HepG2 (cell line): Measurements from ENCODE around the gene PSAPL1. TPM values are rescaled to one million over a fixed set of nuclear protein-coding genes. Genes with fewer than 3 reads are reported as not detected.

Experiments
- ATAC-seq: fragments of 200-7000 bp; cut with Tn5 transposase; 3 replicates; pipeline ENCODE4 v1.9.1; 2020; ENCODE audit warnings: mild to moderate bottlenecking, moderate library complexity
- BruUV-seq: library from RNA; stranded (reverse); fragments of 400-500 nt; replicated peaks from 2 replicates; lab custom pipeline; 2021; lab: Mats Ljungman, UMichigan
- CTCF ChIA-PET: fragments of 300-600 bp; formaldehyde crosslinking; extraction: SDS; loops from one replicate; lab custom pipeline; 2021; ENCODE audit warnings: low total read pairs, inconsistent platforms, low intra/inter-chr PET ratio; lab: Yijun Ruan, JAX
- POLR2A ChIA-PET: fragments of 350-600 bp; sonication (Branson Sonifier 250); formaldehyde crosslinking; loops from one replicate; lab custom pipeline; 2020; ENCODE audit warnings: antibody characterized with exemption, inconsistent platforms; lab: Yijun Ruan, JAX
- DNase-seq: peaks from one replicate; pipeline ENCODE4 v3.0.0-alpha.2; 2015; ENCODE audit warnings: low spot score
- FAIRE-seq: peaks from 3 replicates; lab custom pipeline; 2011; peaks lifted over from hg19 to GRCh38; lab: Jason Lieb, UNC
- H2AFZ ChIP-seq: one replicate; pipeline ENCODE4 v1.6.1; 2011; ENCODE audit warnings: low read length, inconsistent platforms
- H3K27ac ChIP-seq: fragments of 300-600 bp; 3 replicates; pipeline ENCODE4 v1.8.0; 2011; ENCODE audit warnings: mixed run types, mild to moderate bottlenecking, mixed read lengths, low read length, inconsistent platforms; ENCODE audit not compliant: insufficient read depth; ENCODE audit errors: extremely low read length
- H3K27me3 ChIP-seq, 2 experiments: fragments of 200-600 bp in 1 of 2; 2 replicates in 1 of 2; 3 replicates in 1 of 2; pipeline versions ENCODE4 v1.6.0 to v1.8.0; 2011; ENCODE audit warnings: low read length in 2 of 2, mild to moderate bottlenecking in 2 of 2, moderate library complexity in 2 of 2, inconsistent platforms in 1 of 2; ENCODE audit not compliant: insufficient read depth in 2 of 2, control insufficient read depth in 1 of 2
- H3K36me3 ChIP-seq, 2 experiments: fragments of 200-600 bp in 1 of 2; replicated peaks in 1 of 2; 2 replicates in 1 of 2; 3 replicates in 1 of 2; pipeline versions ENCODE4 v1.5.1 to v1.8.0; 2011; ENCODE audit warnings: low read length in 2 of 2, inconsistent platforms in 1 of 2; ENCODE audit not compliant: insufficient read depth in 2 of 2, control insufficient read depth in 1 of 2
- H3K4me1 ChIP-seq: 2 replicates; pipeline ENCODE4 v1.5.1; 2012; ENCODE audit warnings: low read length, inconsistent platforms; ENCODE audit not compliant: insufficient read depth
- H3K4me2 ChIP-seq: 2 replicates; pipeline ENCODE4 v1.6.0; 2011; ENCODE audit warnings: low read depth, low read length, inconsistent platforms
- H3K4me3 ChIP-seq, 3 experiments: fragments of 200-600 bp in 1 of 3; sonication (generic), shearing (Covaris generic) in 1 of 3; replicated peaks in 1 of 3; 2 replicates each; pipeline ENCODE4 v1.5.1; 2011 to 2016; ENCODE audit warnings: low read length in 3 of 3, inconsistent platforms in 2 of 3, low read depth in 2 of 3, mild to moderate bottlenecking in 2 of 3, control low read depth in 1 of 3, mixed read lengths in 1 of 3; ENCODE audit not compliant: insufficient read depth in 1 of 3
- H3K79me2 ChIP-seq: one replicate; pipeline ENCODE4 v1.6.1; 2011; ENCODE audit warnings: low read length, inconsistent platforms; ENCODE audit not compliant: insufficient read depth
- H3K9ac ChIP-seq: 2 replicates; pipeline ENCODE4 v1.6.0; 2011; ENCODE audit warnings: mild to moderate bottlenecking, low read depth, low read length, inconsistent platforms; ENCODE audit not compliant: insufficient read depth
- H3K9me3 ChIP-seq: 2 replicates; pipeline ENCODE4 v1.5.1; 2012; ENCODE audit warnings: mild to moderate bottlenecking, low read length
- H4K20me1 ChIP-seq: 2 replicates; pipeline ENCODE4 v1.6.0; 2011; ENCODE audit warnings: inconsistent platforms, mild to moderate bottlenecking, low read length, moderate library complexity; ENCODE audit not compliant: insufficient read depth
- ADNP ChIP-seq: sonication (generic); formaldehyde crosslinking; IDR thresholded peaks from 2 replicates; pipeline ENCODE4 v1.4.0; 2020; ENCODE audit warnings: missing genetic modification reagents
- ELF4 ChIP-seq: sonication (generic); formaldehyde crosslinking; IDR thresholded peaks from 2 replicates; pipeline ENCODE4 v1.5.0; 2020; ENCODE audit warnings: missing genetic modification reagents, mild to moderate bottlenecking, moderate library complexity, borderline replicate concordance
- GPN1 ChIP-seq: sonication (generic); formaldehyde crosslinking; IDR thresholded peaks from 2 replicates; pipeline ENCODE4 v1.5.1; 2020; ENCODE audit warnings: missing genetic modification reagents, borderline replicate concordance
- JUND ChIP-seq: sonication (generic); formaldehyde crosslinking; IDR thresholded peaks from 2 replicates; pipeline ENCODE4 v1.8.0; 2022; ENCODE audit warnings: mild to moderate bottlenecking, missing genetic modification reagents
- MAFF ChIP-seq: IDR thresholded peaks from 2 replicates; pipeline ENCODE4 v1.6.1; 2011; ENCODE audit warnings: low read depth, low read length, improper control_type of control experiment
- MEF2D ChIP-seq: sonication (generic); formaldehyde crosslinking; IDR thresholded peaks from 2 replicates; pipeline ENCODE4 v1.5.1; 2020; ENCODE audit warnings: mild to moderate bottlenecking, missing genetic modification reagents
- SIN3A ChIP-seq: IDR thresholded peaks from 2 replicates; pipeline ENCODE4 v1.6.1; 2011; ENCODE audit warnings: low read depth, mild to moderate bottlenecking, control low read depth, low read length, borderline replicate concordance
- SMAD1 ChIP-seq: sonication (generic); formaldehyde crosslinking; IDR thresholded peaks from 2 replicates; pipeline ENCODE4 v1.4.0; 2020; ENCODE audit warnings: missing genetic modification reagents, low read depth, mild to moderate bottlenecking, borderline replicate concordance
- TRIM22 ChIP-seq: fragments of 450-650 bp; IDR thresholded peaks from 2 replicates; pipeline ENCODE4 v1.6.1; 2017
- ZNF24 ChIP-seq: fragments of 450-650 bp; IDR thresholded peaks from 2 replicates; pipeline ENCODE4 v1.6.1; 2017; ENCODE audit warnings: antibody characterized with exemption, mild to moderate bottlenecking
- ZNF564 ChIP-seq: sonication (generic); formaldehyde crosslinking; IDR thresholded peaks from 2 replicates; pipeline ENCODE4 v1.8.1; 2023; ENCODE audit warnings: mild to moderate bottlenecking, missing genetic modification reagents
- ZSCAN20 ChIP-seq: sonication (generic); formaldehyde crosslinking; IDR thresholded peaks from 2 replicates; pipeline ENCODE4 v1.4.0; 2020; ENCODE audit warnings: missing genetic modification reagents, mild to moderate bottlenecking, borderline replicate concordance
- WGBS: methylation state at CpG from one replicate; pipeline ENCODE4 v1.1.6; 2017; ENCODE audit warnings: low lambda C conversion rate; 5-methylcytosine and 5-hydroxymethylcytosine counted together
- in situ Hi-C: cut with HindIII; loops from 2 replicates; pipeline ENCODE4 v1.10.0; 2017; ENCODE audit warnings: low pct_unique_long_range_greater_than_20kb; ENCODE audit not compliant: extremely low pct_ligation_motif_present
- intact Hi-C: fragments of 100-400 bp; cut with micrococcal nuclease; formaldehyde crosslinking; loops from one replicate; pipeline ENCODE4 v1.10.0; 2022; ENCODE audit not compliant: unreplicated experiment
- polyA plus RNA-seq, 8 experiments: library from polyadenylated mRNA; depleted of rRNA in 3 of 8; stranded (reverse) in 7 of 8; unstranded in 1 of 8; fragments of >200 nt; fragmentation: Illumina TruSeq in 4 of 8; extraction: Trizol in 4 of 8; gene quantifications; 2 replicates each; pipeline versions ENCODE4 v1.2.1 to v1.2.3, GENCODE V29; 2011 to 2016; ENCODE audit warnings: low read depth in 4 of 8, missing spikeins in 1 of 8, mixed read lengths in 1 of 8; ENCODE audit not compliant: insufficient read depth in 1 of 8
- total RNA-seq, 5 experiments: library from RNA; depleted of rRNA; stranded (reverse); fragments of >200 nt; fragmentation: Illumina TruSeq; extraction: Trizol; gene quantifications; 2 replicates each; pipeline ENCODE4 v1.2.3, GENCODE V29; 2016; ENCODE audit warnings: low read depth in 1 of 5

The PSAPL1 gene
- total and polyA plus RNA-seq, 2 of the 13 experiments (the other 11 are each of a cell fraction or from before 2014, with no cell fraction given) = 0.02 to 0.16 TPM

GRCh38 chr4:7428261-7429068 lies 6.3 kb downstream of the PSAPL1 start (continued):
- TF ChIP-seq MEF2D = no peak
- TF ChIP-seq TRIM22 = no peak
- no peak for TF ChIP-seq SMAD1 (CRISPR knock-in tag)
- TF ChIP-seq ZSCAN20 (CRISPR knock-in tag) = no peak
- TF ChIP-seq MAFF = no peak

GRCh38 chr4:7427831-7428260 lies 6.9 kb downstream of the PSAPL1 start:
- intact Hi-C loops = no loop called here
- H3K27ac ChIP-seq = no peak overlapping the region
- no peak overlapping the region for H3K4me3 ChIP-seq
- no peaks in the 10 kb centered on the region for H4K20me1 ChIP-seq
- no peaks in the 10 kb centered on the region for H3K79me2 ChIP-seq
- POLR2A ChIA-PET = no interaction called here
- no TSS peak for BruUV-seq
- 86% methylated on average over 2 of the region's 13 CpGs for WGBS
- no peak overlapping the region for H3K4me2 ChIP-seq
- peaks cover 14 to 59% of the 10 kb centered on the region in 2 experiments; a peak in 4 of 5 replicates for H3K27me3 ChIP-seq
- CTCF ChIA-PET = no interaction called here
- no peaks in the 10 kb centered on the region for H3K9me3 ChIP-seq
- FAIRE-seq = no peak
- H3K4me1 ChIP-seq = peaks cover 9% of the 10 kb centered on the region
- H3K36me3 ChIP-seq = no peaks in the 10 kb centered on the region
- TF ChIP-seq SIN3A (no peak), ADNP (CRISPR knock-in tag) (no peak), JUND (no peak), ZNF24 (no peak), GPN1 (CRISPR knock-in tag) (no peak), ELF4 (CRISPR knock-in tag) (no peak), ZNF564 (no peak)
- no peak overlapping the region for H2AFZ ChIP-seq
- no peak for DNase-seq
- in situ Hi-C loops = no loop called here
- H3K9ac ChIP-seq = no peak overlapping the region
- no peak for ATAC-seq
